HG02973 (cell line): Measurements from ENCODE around the gene SHANK2.

Experiments
- ATAC-seq: cut with Tn5 transposase; IDR thresholded peaks from one replicate; pipeline ENCODE4 v1.9.1; 2021; ENCODE audit warnings: moderate library complexity; ENCODE audit not compliant: unreplicated experiment

The SHANK2 gene

GRCh38 chr11:71203681-71204080, 48.7 kb downstream of the SHANK2 start:
- no peak for ATAC-seq

- ATAC-seq = no peak
Measured at GRCh38 chr11:71202966-71203365, 49.4 kb downstream of the SHANK2 start.

- ATAC-seq = no peak
Measured at GRCh38 chr11:71202598-71202944, 49.8 kb downstream of the SHANK2 start.
